Transverse colon (tissue), 4 donors: Measurements from ENCODE around the gene TSACC. TPM values are rescaled to one million over a fixed set of nuclear protein-coding genes. Genes with fewer than 3 reads are reported as not detected.

Experiments used
- DNase-seq: peaks from one replicate; pipeline ENCODE4 v3.0.0-alpha.2; 2019
- H3K27ac ChIP-seq, 4 donors: fragments of 200-600 bp; sonication (generic); 2 replicates each; pipeline ENCODE4 v1.5.1; 2016 to 2018; ENCODE audit warnings: inconsistent platforms in 4 of 4
- H3K27me3 ChIP-seq: fragments of 200-600 bp; sonication (generic); 2 replicates; pipeline ENCODE4 v1.5.1; 2017; ENCODE audit warnings: inconsistent platforms
- H3K36me3 ChIP-seq, 4 donors: fragments of 200-600 bp; sonication (generic); 2 replicates each; pipeline ENCODE4 v1.5.1; 2017 to 2019; ENCODE audit warnings: inconsistent platforms in 4 of 4
- H3K4me1 ChIP-seq, 4 donors: fragments of 200-600 bp; sonication (generic); 2 replicates each; pipeline ENCODE4 v1.5.1; 2017 to 2020; ENCODE audit warnings: inconsistent platforms in 4 of 4
- H3K4me3 ChIP-seq, 4 donors: fragments of 200-600 bp; sonication (generic); 1 replicate in 1 of 4; 2 replicates in 3 of 4; pipeline versions ENCODE4 v1.5.1 to v1.6.1; 2017 to 2019; ENCODE audit warnings: inconsistent platforms in 4 of 4
- H3K9me3 ChIP-seq, 2 donors: fragments of 200-600 bp; sonication (generic); 2 replicates each; pipeline ENCODE4 v1.5.1; 2017 to 2019; ENCODE audit warnings: inconsistent platforms in 2 of 2
- EP300 ChIP-seq: sonication (generic); formaldehyde crosslinking; IDR thresholded peaks from one replicate; pipeline ENCODE4 v1.6.1; 2017; ENCODE audit warnings: antibody characterized with exemption, low read depth
- POLR2A ChIP-seq: fragments of 450-650 bp; IDR thresholded peaks from one replicate; pipeline ENCODE4 v1.6.1; 2016; ENCODE audit warnings: antibody characterized with exemption, mild to moderate bottlenecking, moderate library complexity
- POLR2AphosphoS5 ChIP-seq, 3 donors: sonication (generic); formaldehyde crosslinking; IDR thresholded peaks; one replicate each; pipeline ENCODE4 v1.6.1; 2016; ENCODE audit warnings: antibody characterized with exemption in 3 of 3
- WGBS, 2 donors: methylation state at CpG; one replicate each; pipeline ENCODE4 v1.1.5; 2018; ENCODE audit warnings: low coverage in 1 of 2; 5-methylcytosine and 5-hydroxymethylcytosine counted together
- in situ Hi-C, 4 donors: fragments of 200-750 bp; cut with MboI; loops; one replicate each; pipeline versions ENCODE4 v1.15.0 to v1.15.1; 2017; ENCODE audit warnings: low sequenced_read_pairs in 3 of 4, low pct_ligation_motif_present in 1 of 4, low pct_unique_long_range_greater_than_20kb in 1 of 4
- intact Hi-C: fragments of 100-400 bp; cut with DNase I; formaldehyde crosslinking; loops from one replicate; pipeline ENCODE4 v1.15.1; 2023; ENCODE audit warnings: low total_unique reads
- total RNA-seq, 4 donors: library from RNA; depleted of rRNA; stranded (reverse); fragments of >200 nt; gene quantifications; one replicate each; pipeline ENCODE4 v1.1.0, GENCODE V29; 2016
- TF ChIP-seq, protein P1 (sequence below), 5 experiments: fragments of 200-600 bp in 3 of 5; fragments of 450-650 bp in 2 of 5; sonication (generic) in 3 of 5; IDR thresholded peaks; 1 replicate in 2 of 5; 2 replicates in 3 of 5; pipeline ENCODE4 v1.5.1; 2016 to 2017; ENCODE audit warnings: antibody characterized with exemption in 5 of 5, inconsistent platforms in 3 of 5, mild to moderate bottlenecking in 2 of 5, moderate library complexity in 1 of 5

TSACC gene
- total RNA-seq, 4 donors from 2014 or later, result not detected

DNA sequence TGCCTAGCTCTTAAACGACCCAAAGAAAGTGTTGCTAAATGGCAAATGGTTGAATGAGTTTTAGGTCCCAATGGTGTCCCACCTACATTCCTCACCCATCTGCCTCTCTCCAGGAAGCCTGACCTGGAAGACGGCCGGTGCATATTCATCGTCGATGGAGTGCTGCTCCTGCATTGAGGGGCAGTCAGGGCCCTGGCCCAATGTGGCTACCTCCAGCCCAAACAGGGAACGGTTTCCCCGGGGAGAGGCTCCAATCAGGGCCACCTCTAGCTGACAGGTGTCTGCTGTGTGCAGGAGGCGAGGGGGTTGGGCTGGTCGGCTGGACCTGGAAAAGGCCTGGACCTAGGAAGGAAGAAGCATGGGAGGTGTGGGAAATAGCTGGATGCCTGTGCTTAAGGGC is 44.4 kb upstream of the TSACC start:
- in situ Hi-C loops (no loop called here), intact Hi-C loops (no loop called here)
- no peak for TF ChIP-seq POLR2AphosphoS5 (IDR thresholded peaks at IDR 0.05)
- no peak for TF ChIP-seq POLR2A
- TF ChIP-seq EP300, result no peak
- TF ChIP-seq, protein P1, sequence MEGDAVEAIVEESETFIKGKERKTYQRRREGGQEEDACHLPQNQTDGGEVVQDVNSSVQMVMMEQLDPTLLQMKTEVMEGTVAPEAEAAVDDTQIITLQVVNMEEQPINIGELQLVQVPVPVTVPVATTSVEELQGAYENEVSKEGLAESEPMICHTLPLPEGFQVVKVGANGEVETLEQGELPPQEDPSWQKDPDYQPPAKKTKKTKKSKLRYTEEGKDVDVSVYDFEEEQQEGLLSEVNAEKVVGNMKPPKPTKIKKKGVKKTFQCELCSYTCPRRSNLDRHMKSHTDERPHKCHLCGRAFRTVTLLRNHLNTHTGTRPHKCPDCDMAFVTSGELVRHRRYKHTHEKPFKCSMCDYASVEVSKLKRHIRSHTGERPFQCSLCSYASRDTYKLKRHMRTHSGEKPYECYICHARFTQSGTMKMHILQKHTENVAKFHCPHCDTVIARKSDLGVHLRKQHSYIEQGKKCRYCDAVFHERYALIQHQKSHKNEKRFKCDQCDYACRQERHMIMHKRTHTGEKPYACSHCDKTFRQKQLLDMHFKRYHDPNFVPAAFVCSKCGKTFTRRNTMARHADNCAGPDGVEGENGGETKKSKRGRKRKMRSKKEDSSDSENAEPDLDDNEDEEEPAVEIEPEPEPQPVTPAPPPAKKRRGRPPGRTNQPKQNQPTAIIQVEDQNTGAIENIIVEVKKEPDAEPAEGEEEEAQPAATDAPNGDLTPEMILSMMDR (IDR thresholded peaks at IDR 0.05), result no peak

DNA sequence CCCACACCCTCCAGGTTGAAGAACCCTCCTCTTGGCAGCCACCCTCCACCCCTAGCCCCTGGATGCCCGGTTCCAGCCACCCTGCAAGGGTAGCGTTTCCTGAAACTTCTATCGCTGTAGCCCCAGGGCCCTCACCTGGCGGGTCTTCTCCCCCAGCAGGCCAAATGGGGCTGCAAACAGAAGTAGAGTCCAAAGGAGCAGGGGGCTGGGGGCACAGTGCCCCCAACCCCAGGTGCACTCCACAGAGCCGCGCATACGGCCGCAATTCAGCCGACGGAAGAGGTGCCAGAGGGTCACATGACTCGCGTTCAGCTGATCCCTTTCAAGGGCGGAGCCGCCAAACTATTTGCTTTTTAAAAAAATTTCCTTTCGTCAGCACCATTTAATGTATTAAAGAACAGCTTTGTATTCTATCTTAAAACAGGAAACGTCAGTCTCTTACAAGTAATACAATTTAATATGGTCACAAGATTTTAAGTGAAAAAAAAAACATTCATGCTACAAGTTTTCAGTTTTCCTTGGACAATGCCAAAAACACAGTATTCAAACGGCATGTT is 42.9 kb upstream of the TSACC start, which contains the start of gene GLMP:
TSS of gene GLMP (minus strand) at position 289 of the 557 bp plus-strand sequence. CDS start at position 255, 34 bp downstream.
- WGBS, 2 donors, result 0 to 1% methylated on average over 7 to 17 of the region's 17 CpGs
- Histone ChIP-seq H3K4me1 (peaks cover 8 to 28% (median 22%) of the 10 kb centered on the region in 4 donors), H3K9me3 (no peaks in the 10 kb centered on the region), H3K36me3 (no peaks in the 10 kb centered on the region), H3K4me3 (peak within 1 kb of the TSS; percentile 37 to 87 (median 64)), H3K27ac (peak within 1 kb of the TSS; percentile 57 to 77 (median 60)), H3K27me3 (no peaks in the 10 kb centered on the region)
- TF ChIP-seq POLR2A (no peak), POLR2AphosphoS5 (IDR thresholded peaks at IDR 0.05) (peak; percentile 37 to 46 (median 40))
- TF ChIP-seq, protein P1 (IDR thresholded peaks at IDR 0.05), result no peak
- in situ Hi-C loops (no loop called here), intact Hi-C loops (no loop called here)
- peak; percentile 77 for DNase-seq

More for the DNA sequence above, 44.4 kb upstream of the TSACC start:
- no peak for DNase-seq
- H3K27ac ChIP-seq, result no peak overlapping the region
- H3K36me3 ChIP-seq, result no peaks in the 10 kb centered on the region
- WGBS, 2 donors, result 93% methylated on average over 9 of the region's 9 CpGs; no CpG with 5 or more reads in 1 of the 2 donors
- H3K4me3 ChIP-seq, result no peak overlapping the region
- H3K4me1 ChIP-seq, result peaks cover 8 to 28% (median 22%) of the 10 kb centered on the region in 4 donors
- H3K27me3 ChIP-seq, result no peaks in the 10 kb centered on the region
- no peaks in the 10 kb centered on the region for H3K9me3 ChIP-seq

DNA sequence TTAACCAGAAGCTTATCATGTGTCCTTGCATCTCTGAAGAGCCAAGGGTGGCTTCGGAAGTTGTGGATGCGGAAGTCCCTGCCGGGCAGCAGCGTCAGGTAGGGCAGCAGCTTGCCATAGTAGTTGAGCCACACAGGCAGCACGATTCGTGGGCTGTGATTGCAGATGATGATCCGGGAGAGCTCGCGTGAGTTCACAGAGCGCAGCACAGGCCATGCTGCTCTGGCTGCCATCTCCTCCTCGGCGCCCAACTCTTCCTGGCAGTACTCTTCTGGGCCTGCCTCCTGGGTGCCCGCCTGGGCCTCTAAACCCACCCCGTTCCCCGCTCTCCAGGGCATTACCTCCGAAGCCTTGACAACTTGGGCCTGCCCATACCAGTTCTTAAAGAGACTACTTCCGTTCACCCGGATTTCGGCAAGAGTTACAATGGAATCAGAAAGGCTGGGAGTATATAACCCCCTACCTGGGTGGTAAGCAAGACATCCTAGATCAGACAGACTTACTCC is 39.4 kb upstream of the TSACC start, which contains the start of gene VHLL:
TSS of gene VHLL (minus strand) at position 456 of the 506 bp plus-strand sequence. CDS start at position 338, 118 bp downstream.
- H3K27me3 ChIP-seq, result no peaks in the 10 kb centered on the region
- no peak for DNase-seq
- no peaks in the 10 kb centered on the region for H3K36me3 ChIP-seq
- intact Hi-C loops (no loop called here), in situ Hi-C loops (no loop called here)
- WGBS, 2 donors, result 91% methylated on average over 19 of the region's 19 CpGs; no CpG with 5 or more reads in 1 of the 2 donors
- no peaks in the 10 kb centered on the region for H3K9me3 ChIP-seq
- no peak within 1 kb of the TSS for H3K27ac ChIP-seq
- H3K4me1 ChIP-seq, result peaks cover 6 to 15% (median 9%) of the 10 kb centered on the region in 4 donors
- TF ChIP-seq, protein P1 (IDR thresholded peaks at IDR 0.05), result no peak
- TF ChIP-seq POLR2AphosphoS5 (IDR thresholded peaks at IDR 0.05) (no peak), POLR2A (no peak), EP300 (no peak)
- H3K4me3 ChIP-seq, result no peak within 1 kb of the TSS

DNA sequence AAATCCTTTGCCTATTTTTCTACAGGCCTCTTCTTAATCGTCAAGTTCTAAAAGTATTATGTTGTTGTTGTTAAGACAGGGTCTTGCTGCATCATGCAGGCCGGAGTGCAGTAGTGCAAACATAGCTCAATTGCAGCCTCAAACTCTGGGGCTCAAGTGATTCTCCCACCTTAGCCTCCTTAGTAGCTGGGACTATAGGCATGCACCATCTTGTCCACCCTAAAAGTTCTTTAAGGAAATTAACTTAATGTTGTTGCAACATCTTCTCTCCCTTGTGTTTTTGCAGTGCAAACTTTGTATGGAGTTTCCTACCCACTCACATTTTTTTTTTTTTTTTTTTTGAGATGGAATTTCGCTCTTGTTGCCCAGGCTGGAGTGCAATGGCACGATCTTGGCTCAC is 35.1 kb upstream of the TSACC start:
- no peak overlapping the region for H3K27ac ChIP-seq
- H3K4me3 ChIP-seq, result no peak overlapping the region
- H3K4me1 ChIP-seq, result no peaks in the 10 kb centered on the region
- intact Hi-C loops, result no loop called here
- DNase-seq, result no peak
- H3K36me3 ChIP-seq, result peaks cover 0 to 18% (median 4%) of the 10 kb centered on the region in 4 donors
- H3K9me3 ChIP-seq, result no peaks in the 10 kb centered on the region
- in situ Hi-C loops, result no loop called here
- TF ChIP-seq, protein P1 (IDR thresholded peaks at IDR 0.05), result no peak
- TF ChIP-seq POLR2A, result no peak
- no peak for TF ChIP-seq EP300
- no peak for TF ChIP-seq POLR2AphosphoS5 (IDR thresholded peaks at IDR 0.05)
- WGBS, 2 donors, result 84 to 96% methylated on average over 4 of the region's 4 CpGs
- no peaks in the 10 kb centered on the region for H3K27me3 ChIP-seq
